Transverse colon (tissue), 4 donors: Measurements from ENCODE around the gene MLH3. TPM values are rescaled to one million over a fixed set of nuclear protein-coding genes. Genes with fewer than 3 reads are reported as not detected.

Source experiments
- DNase-seq: peaks from one replicate; pipeline ENCODE4 v3.0.0-alpha.2; 2019
- H3K27ac ChIP-seq, 4 donors: fragments of 200-600 bp; sonication (generic); 2 replicates each; pipeline ENCODE4 v1.5.1; 2016 to 2018; ENCODE audit warnings: inconsistent platforms in 4 of 4
- H3K27me3 ChIP-seq: fragments of 200-600 bp; sonication (generic); 2 replicates; pipeline ENCODE4 v1.5.1; 2017; ENCODE audit warnings: inconsistent platforms
- H3K36me3 ChIP-seq, 4 donors: fragments of 200-600 bp; sonication (generic); 2 replicates each; pipeline ENCODE4 v1.5.1; 2017 to 2019; ENCODE audit warnings: inconsistent platforms in 4 of 4
- H3K4me1 ChIP-seq, 4 donors: fragments of 200-600 bp; sonication (generic); 2 replicates each; pipeline ENCODE4 v1.5.1; 2017 to 2020; ENCODE audit warnings: inconsistent platforms in 4 of 4
- H3K4me3 ChIP-seq, 4 donors: fragments of 200-600 bp; sonication (generic); 1 replicate in 1 of 4; 2 replicates in 3 of 4; pipeline versions ENCODE4 v1.5.1 to v1.6.1; 2017 to 2019; ENCODE audit warnings: inconsistent platforms in 4 of 4
- H3K9me3 ChIP-seq, 2 donors: fragments of 200-600 bp; sonication (generic); 2 replicates each; pipeline ENCODE4 v1.5.1; 2017 to 2019; ENCODE audit warnings: inconsistent platforms in 2 of 2
- CTCF ChIP-seq, 5 experiments: fragments of 200-600 bp in 3 of 5; fragments of 450-650 bp in 2 of 5; sonication (generic) in 3 of 5; IDR thresholded peaks; 1 replicate in 2 of 5; 2 replicates in 3 of 5; pipeline ENCODE4 v1.5.1; 2016 to 2017; ENCODE audit warnings: antibody characterized with exemption in 5 of 5, inconsistent platforms in 3 of 5, mild to moderate bottlenecking in 2 of 5, moderate library complexity in 1 of 5
- EP300 ChIP-seq: sonication (generic); formaldehyde crosslinking; IDR thresholded peaks from one replicate; pipeline ENCODE4 v1.6.1; 2017; ENCODE audit warnings: antibody characterized with exemption, low read depth
- POLR2A ChIP-seq: fragments of 450-650 bp; IDR thresholded peaks from one replicate; pipeline ENCODE4 v1.6.1; 2016; ENCODE audit warnings: antibody characterized with exemption, mild to moderate bottlenecking, moderate library complexity
- POLR2AphosphoS5 ChIP-seq, 3 donors: sonication (generic); formaldehyde crosslinking; IDR thresholded peaks; one replicate each; pipeline ENCODE4 v1.6.1; 2016; ENCODE audit warnings: antibody characterized with exemption in 3 of 3
- WGBS, 2 donors: methylation state at CpG; one replicate each; pipeline ENCODE4 v1.1.5; 2018; ENCODE audit warnings: low coverage in 1 of 2; 5-methylcytosine and 5-hydroxymethylcytosine counted together
- in situ Hi-C, 4 donors: fragments of 200-750 bp; cut with MboI; loops; one replicate each; pipeline versions ENCODE4 v1.15.0 to v1.15.1; 2017; ENCODE audit warnings: low sequenced_read_pairs in 3 of 4, low pct_ligation_motif_present in 1 of 4, low pct_unique_long_range_greater_than_20kb in 1 of 4
- intact Hi-C: fragments of 100-400 bp; cut with DNase I; formaldehyde crosslinking; loops from one replicate; pipeline ENCODE4 v1.15.1; 2023; ENCODE audit warnings: low total_unique reads
- total RNA-seq, 4 donors: library from RNA; depleted of rRNA; stranded (reverse); fragments of >200 nt; gene quantifications; one replicate each; pipeline ENCODE4 v1.1.0, GENCODE V29; 2016

The MLH3 gene
- total RNA-seq, 4 donors from 2014 or later = 24.5 to 58.3 (median 42.5) TPM

GRCh38 chr14:74988993-74989392 lies 62.3 kb downstream of the MLH3 start:
- DNase-seq = no peak
- H3K4me1 ChIP-seq = no peaks in the 10 kb centered on the region
- H3K27ac ChIP-seq = no peak overlapping the region
- WGBS, 2 donors = 88 to 100% methylated on average over 1 of the region's 1 CpG
- intact Hi-C loops (no loop called here), in situ Hi-C loops (no loop called here)
- no peaks in the 10 kb centered on the region for H3K36me3 ChIP-seq
- H3K9me3 ChIP-seq = no peaks in the 10 kb centered on the region
- no peaks in the 10 kb centered on the region for H3K27me3 ChIP-seq
- no peak overlapping the region for H3K4me3 ChIP-seq
- TF ChIP-seq POLR2A = no peak
- TF ChIP-seq EP300 = no peak
- no peak for TF ChIP-seq POLR2AphosphoS5 (IDR thresholded peaks at IDR 0.05)
- no peak for TF ChIP-seq CTCF (IDR thresholded peaks at IDR 0.05)

GRCh38 chr14:74988131-74988530 lies 63.1 kb downstream of the MLH3 start:
- H3K27me3 ChIP-seq = no peaks in the 10 kb centered on the region
- in situ Hi-C loops = no loop called here
- 49% methylated on average over 4 of the region's 4 CpGs; no CpG with 5 or more reads in 1 of the 2 donors for WGBS, 2 donors
- no peak overlapping the region for H3K27ac ChIP-seq
- no peak for DNase-seq
- H3K4me1 ChIP-seq = no peaks in the 10 kb centered on the region
- TF ChIP-seq EP300 (no peak), POLR2A (no peak)
- H3K4me3 ChIP-seq = no peak overlapping the region
- intact Hi-C loops = no loop called here
- no peaks in the 10 kb centered on the region for H3K36me3 ChIP-seq
- H3K9me3 ChIP-seq = no peaks in the 10 kb centered on the region

- Histone ChIP-seq H3K36me3 (no peaks in the 10 kb centered on the region), H3K9me3 (no peaks in the 10 kb centered on the region), H3K27me3 (no peaks in the 10 kb centered on the region), H3K27ac (no peak overlapping the region), H3K4me3 (no peak overlapping the region), H3K4me1 (no peaks in the 10 kb centered on the region)
- in situ Hi-C loops (no loop called here), intact Hi-C loops (no loop called here)
- DNase-seq = no peak
- WGBS, 2 donors = 85 to 97% methylated on average over 3 to 6 of the region's 6 CpGs
- no peak for TF ChIP-seq POLR2A
- no peak for TF ChIP-seq CTCF (IDR thresholded peaks at IDR 0.05)
- TF ChIP-seq EP300 = no peak
- TF ChIP-seq POLR2AphosphoS5 (IDR thresholded peaks at IDR 0.05) = no peak
Measured at GRCh38 chr14:74985806-74986205, 65.5 kb downstream of the MLH3 start.

GRCh38 chr14:74985028-74985310 lies 66.3 kb downstream of the MLH3 start:
- Histone ChIP-seq H3K4me3 (no peak overlapping the region), H3K9me3 (no peaks in the 10 kb centered on the region), H3K4me1 (no peaks in the 10 kb centered on the region), H3K27ac (no peak overlapping the region), H3K27me3 (no peaks in the 10 kb centered on the region), H3K36me3 (no peaks in the 10 kb centered on the region)
- no peak for TF ChIP-seq POLR2AphosphoS5 (IDR thresholded peaks at IDR 0.05)
- TF ChIP-seq POLR2A = no peak
- no peak for TF ChIP-seq CTCF (IDR thresholded peaks at IDR 0.05)
- no peak for TF ChIP-seq EP300
- no peak for DNase-seq
- 86% methylated on average over 10 of the region's 10 CpGs; no CpG with 5 or more reads in 1 of the 2 donors for WGBS, 2 donors
- intact Hi-C loops = no loop called here
- in situ Hi-C loops = no loop called here

- in situ Hi-C loops = no loop called here
- no peak overlapping the region for H3K4me3 ChIP-seq
- H3K27me3 ChIP-seq = no peaks in the 10 kb centered on the region
- H3K4me1 ChIP-seq = no peaks in the 10 kb centered on the region
- intact Hi-C loops = loop anchor here (5.0 kb wide), 1 partner anchor 802 kb away; no protein-coding TSS in a partner anchor
- TF ChIP-seq CTCF (IDR thresholded peaks at IDR 0.05) (no peak), POLR2AphosphoS5 (IDR thresholded peaks at IDR 0.05) (no peak), EP300 (no peak), POLR2A (no peak)
- DNase-seq = no peak
- WGBS, 2 donors = 89 to 100% methylated on average over 3 to 15 of the region's 16 CpGs
- H3K36me3 ChIP-seq = no peaks in the 10 kb centered on the region
- H3K9me3 ChIP-seq = no peaks in the 10 kb centered on the region
- H3K27ac ChIP-seq = no peak overlapping the region
Measured at GRCh38 chr14:74984236-74985027, 66.8 kb downstream of the MLH3 start.
